ENCODE results near the gene SLC6A5.
"Not testable (repeated sequence)": the region's sequence is repeated elsewhere in the genome, so short reads cannot be mapped to it uniquely, and the experiment has no call there.

SLC6A5 gene

DNA sequence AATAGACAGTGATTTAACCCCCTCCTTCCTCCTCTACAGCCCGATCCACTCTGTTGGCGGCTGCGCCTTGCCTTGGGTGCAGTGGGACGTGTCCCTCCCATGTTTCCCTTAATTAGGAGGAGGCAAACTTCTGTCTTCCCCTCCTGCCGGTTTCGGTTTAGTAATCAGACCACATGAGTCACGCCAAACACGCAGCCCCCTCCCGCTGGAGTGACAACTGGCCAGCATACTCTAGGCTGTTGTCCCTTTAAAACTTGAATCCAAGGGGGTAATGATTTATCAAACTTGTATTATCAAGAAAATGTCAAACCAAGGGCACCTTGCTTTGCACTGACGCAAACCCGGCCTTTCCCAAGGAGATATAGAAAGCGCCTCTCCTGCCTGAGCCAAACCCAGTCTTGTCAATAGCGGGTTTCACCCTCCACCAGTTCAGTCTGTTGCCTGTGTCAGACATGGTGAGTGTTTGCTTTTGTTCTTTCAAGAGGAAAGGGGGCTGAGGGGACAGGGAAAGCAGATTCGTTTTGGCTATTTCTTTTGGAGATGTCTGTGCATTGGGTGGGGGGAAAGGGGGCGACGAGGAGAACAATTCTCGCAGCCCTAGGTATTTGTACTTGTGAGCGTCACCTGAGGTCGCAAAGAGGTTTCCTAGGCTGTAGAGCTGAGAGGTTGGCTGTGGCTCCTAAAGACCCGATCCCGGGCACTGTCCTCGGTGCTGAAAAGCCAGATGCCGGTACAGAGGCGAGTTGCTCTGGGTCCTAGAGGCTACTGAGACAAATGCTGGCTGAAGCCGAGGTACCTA is at the start of gene SLC6A5:
Gene SLC6A5 (plus strand): TSS at position 388 of the 799 bp plus-strand sequence. CDS start 65 bp downstream, at position 453.
- DNase-seq (ENCODE audit: low read depth) = no peak

DNA sequence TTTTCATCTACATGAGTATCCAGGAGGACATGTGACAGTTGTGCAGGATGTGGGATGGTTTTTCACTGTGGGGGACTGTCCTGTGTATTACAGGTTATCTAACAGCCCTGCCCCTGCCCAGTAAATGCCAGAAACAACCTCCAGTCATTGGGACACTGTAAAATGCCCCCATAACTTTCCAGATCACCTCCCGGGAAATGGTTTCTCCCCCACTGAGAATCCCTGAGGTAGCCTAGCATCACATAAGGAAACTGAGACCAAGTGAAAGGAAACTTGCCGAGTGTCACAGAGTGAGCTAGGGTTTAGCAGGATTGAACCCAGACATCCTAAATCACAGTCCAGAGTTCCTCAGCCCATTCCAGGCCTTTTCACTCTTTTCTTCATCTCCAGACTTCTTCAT is 48.3 kb upstream of the SLC6A5 start:
- no peak for DNase-seq (ENCODE audit: low read depth)

DNA sequence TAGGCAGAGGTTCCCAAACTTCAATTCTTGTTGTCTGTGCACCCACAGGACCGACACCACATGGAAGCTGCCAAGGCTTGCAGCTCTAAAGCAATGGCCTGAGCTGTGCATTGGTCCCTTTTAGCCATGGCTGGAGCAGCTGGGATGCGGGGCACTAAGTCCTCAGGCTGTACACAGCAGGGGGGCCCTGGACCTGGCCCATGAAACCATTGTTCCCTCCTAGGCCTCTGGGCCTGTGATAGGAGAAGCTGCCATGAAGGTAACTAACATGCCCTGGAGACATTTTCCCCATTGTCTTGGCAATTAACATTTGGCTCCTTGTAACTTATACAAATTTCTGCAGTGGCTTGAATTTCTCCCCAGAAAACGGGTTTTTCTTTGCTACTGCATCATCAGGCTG is 43.6 kb upstream of the SLC6A5 start:
- no peak for DNase-seq (ENCODE audit: low read depth)

DNA sequence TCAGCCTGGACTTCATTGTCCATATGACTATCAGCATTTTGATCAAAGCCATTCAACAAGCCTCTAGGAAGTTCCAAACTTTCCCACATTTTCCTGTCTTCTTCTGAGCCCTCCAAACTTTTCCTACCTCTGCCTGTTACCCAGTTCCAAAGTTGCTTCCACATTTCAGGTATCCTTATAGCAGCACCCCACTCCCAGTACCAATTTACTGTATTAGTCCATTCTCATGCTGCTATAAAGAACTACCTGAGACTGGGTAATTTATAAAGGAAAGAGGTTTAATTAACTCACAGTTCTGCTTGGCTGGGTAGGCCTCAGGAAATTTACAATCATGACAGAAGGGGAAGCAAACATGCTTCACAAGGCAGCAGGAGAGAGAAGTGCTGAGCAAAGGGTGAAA is 43.0 kb upstream of the SLC6A5 start:
- not testable (repeated sequence) for DNase-seq (ENCODE audit: low read depth)

DNA sequence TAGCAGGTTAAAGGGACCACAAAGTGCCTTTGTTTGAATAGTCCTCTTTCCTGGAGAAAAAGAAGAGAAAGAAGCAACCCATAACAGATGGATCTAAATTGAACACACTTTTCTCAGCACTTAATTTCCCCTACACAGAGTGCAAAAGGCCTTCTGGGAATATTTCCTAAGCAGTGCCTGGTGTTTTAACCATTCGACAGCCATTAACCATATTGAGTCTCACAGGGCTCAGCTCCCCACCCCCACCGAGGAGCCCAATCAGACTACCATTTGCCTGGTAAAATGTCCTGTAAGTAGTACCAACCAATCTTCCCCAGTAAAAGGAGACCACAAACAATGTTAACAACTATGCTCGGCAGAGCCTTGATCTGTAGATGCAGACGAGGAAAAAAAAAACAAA is 40.7 kb upstream of the SLC6A5 start:
- no peak for DNase-seq (ENCODE audit: low read depth)

DNA sequence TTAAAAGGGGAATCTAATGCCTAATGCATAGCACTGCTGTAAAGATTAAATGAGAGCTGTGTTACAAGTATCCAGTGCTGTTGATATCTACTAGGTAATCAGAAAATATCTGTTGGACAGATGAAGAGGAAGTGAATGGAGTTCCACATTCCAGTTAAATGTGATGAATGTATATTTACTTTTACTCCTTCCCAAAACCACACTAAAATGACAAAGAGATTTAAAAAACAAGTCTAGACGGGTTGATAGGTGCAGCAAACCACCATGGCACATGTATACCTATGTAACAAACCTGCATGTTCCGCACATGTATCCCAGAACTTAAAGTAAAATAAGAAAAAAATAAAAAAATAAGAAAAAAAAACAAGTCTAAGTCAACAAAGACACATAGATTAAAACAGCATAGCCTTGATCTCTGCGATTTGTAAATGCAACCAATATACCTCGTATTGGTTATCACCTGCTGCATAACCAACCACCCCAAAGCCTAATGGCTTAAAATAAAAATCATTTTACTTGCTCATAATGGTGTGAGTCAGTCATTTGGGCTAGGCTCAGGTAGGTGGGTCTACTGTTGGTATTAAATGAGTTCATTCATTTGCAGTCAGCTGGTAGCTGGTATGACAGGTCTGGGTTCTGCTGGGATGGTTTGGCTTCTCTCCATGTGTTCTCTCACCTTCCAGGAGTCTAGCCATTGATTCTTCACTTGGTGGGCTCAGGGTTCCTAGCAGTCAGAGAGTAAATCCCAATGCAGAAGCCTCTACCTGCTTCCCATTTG is 39.7 kb upstream of the SLC6A5 start:
- no peak for DNase-seq (ENCODE audit: low read depth)

DNA sequence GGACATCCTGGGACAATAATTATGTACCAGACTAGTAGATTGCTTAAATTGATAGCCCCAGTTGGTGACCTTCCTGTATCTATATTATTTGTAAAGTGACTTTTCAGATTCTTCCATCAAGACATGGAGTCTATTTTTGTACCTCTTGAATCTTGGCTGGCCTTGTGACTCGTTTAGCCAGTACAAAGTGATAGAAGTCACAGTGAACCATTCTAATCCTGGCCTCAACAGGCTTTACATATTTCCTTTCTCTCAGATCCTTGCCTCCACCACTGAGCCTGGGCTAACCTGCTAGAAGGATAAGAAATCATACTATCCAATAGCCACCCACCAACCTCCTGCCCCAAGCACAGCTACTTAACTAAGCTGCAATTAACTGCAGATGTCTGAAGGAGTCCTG is 37.5 kb upstream of the SLC6A5 start:
- DNase-seq (ENCODE audit: low read depth) = no peak

DNA sequence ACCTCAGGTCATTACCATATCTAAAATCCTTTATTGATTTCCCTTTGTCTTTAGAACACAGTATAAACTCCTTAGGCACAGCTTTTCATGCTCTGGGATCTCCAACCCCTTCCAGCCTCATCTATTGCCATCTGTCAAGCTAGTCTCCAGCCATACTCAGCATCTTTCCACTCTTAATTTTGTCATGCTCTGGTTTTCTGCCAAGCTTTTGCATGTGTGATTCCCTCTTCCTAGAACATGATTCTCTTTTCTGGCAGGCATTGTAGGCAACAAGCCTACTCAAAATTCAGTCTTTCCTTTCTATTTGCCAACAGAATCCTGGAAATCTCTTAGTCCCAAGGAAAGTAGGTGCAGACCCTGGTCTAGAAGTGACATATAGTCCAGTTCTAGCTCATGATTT is 35.5 kb upstream of the SLC6A5 start:
- no peak for DNase-seq (ENCODE audit: low read depth)

DNA sequence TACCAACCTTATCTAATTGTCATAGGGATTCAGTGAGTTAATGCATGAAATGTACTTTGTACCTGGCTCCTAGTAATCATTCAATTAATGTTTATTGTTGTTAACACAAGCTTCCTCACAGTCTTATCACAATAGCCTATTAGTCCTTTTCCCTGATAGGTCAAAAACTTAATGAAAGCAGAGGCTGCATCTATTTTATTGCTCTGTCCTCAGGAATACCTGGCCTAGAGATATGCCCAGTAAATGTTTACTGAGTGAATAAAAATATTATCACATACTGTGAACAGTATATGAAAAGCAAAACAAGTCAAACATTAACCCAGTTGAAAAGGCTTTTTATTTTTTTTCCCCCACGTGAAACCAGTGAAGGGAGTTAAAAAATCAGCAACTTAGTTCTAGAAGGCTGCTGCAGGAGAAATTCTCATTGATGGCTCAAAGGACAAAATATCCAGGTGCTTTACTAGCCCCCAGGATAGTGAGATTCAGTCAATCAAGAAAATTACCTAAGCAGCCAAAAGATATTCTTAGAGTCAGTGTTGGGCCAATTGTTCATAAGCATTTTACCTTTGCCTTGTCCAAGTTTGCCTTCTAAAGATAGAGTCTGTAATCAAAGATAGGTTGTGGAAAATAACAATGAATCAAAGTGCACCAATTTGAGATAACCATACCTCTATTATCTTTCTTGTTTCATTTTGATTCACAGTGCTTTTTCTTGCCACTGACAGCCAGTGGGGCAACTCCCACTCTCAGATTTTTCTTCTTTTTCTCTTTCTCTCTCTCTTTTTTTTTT is 34.4 kb upstream of the SLC6A5 start:
- DNase-seq (ENCODE audit: low read depth) = no peak

DNA sequence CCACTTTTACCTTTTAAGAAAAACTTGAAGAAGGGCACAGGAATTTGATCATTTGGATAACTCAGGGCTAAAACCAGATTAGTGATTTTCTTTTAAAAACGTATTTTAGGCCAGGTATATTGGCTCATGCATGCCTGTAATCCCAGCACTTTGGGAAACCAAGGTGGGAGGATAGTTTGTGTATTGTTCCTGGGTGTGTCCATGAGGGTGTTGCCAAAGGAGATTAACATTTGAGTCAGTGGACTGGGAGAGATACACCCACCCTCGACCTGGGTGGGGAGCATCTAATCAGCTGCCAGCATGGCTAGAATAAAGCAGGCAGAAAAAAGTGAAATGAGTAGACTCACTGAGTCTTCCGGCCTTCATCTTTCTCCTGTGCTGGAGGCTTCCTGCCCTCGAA is 33.3 kb upstream of the SLC6A5 start:
- DNase-seq (ENCODE audit: low read depth) = not testable (repeated sequence)

DNA sequence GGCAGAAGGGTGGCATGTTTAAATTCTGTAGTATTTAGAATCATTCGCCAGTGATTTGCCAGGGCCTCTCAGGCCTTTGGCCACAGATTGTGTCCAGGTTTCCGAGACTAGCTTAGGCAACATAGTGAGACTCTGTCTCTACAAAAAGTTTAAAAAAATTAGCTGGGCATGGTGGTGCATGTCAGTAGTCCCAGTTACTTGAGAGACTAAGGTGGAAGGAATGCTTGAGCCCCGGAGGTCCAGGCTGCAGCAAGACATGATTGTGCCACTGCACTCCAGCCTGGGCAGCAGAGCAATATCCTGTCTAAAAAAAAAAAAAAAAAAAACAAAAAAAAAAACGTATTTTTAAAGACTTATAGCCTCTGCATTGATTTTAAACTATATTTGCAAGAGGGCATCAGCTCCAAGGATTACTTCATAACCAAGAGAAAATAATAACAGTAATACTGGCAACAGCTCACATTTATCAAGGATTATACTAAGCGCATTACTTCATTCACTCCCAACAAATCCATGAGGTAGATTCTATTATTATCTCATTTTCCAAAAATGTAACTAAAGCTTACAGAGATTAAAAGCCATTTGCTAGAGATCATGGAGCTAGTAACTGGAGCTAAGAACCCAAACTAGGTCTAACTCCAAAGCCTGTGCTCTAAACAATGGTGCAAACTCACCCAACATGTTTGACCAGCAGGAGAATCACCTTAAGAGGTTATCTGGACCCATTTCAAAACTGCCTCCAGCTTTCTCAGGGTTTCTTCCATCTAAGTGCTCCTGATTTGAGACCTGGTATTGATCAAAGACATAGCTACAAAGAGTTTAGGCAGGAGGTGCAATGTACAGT is 32.6 kb upstream of the SLC6A5 start:
- no peak for DNase-seq (ENCODE audit: low read depth)

DNA sequence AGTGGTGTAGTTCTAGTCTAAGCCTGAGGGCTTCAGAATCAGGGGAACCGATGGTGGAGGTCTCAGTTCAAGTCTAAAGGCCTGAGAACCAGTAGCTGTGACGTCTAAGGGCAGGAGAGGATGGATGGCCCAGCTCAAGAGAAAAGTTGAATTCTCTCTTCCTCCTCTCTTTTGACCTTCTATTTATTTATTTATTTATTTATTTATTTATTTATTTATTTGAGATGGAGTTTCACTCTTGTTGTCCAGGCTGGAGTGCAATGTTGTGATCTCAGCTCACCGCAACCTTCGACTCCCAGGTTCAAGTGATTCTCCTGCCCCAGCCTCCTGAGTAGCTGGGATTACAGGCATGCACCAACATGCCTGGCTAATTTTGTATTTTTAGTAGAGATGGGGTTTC is 19.7 kb upstream of the SLC6A5 start:
- DNase-seq (ENCODE audit: low read depth) = not testable (repeated sequence)

DNA sequence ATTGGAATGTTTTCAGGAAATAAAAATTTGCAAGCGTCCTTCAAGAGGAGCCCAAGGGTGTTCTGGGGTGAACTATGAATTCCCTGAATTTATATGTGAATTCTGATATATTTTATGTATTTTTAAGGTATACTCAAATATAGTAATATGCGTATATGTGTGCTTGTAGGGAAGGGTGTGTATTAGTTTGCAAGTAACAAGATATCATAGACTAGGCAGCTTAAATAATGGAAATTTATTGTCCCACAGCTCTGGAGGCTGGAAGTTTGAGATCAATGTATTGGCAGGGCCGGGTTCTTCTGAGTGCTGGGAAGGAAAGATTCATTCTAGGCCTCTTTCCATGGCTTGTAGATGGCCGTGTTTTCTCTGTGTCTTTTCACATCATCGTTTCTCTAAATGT is 16.2 kb upstream of the SLC6A5 start:
- no peak for DNase-seq (ENCODE audit: low read depth)

DNA sequence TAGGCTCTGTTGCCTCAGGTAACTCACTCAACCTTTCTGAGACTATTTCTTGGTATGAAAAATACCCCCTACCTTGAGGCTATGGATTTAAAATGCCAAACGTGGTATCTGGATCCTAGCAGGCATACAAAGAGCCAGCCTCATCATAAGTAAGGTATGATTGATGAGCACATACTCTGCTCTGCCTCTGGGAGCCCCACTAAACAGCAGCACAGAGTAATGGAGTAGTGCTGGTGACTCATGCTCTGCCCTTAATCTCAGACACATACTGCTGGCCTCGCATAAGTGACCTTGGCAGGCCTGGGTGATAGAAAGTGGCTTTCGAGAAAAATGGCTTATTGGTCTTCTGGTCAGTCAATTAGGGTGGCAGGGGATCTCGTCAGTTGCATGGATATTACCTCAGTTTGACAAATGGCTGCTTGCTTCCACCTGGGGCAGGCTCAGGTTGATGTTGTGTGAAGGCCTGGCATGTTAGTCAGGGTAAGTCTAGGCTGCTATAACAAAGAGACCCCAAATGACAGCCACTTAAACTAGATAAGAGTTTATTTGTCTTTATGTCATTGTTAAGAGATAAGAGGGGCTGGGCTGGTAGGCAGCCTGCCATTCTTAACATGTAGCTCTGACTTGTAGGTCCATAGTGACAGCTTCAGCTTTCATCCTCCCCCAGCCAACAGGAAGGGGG is 15.2 kb upstream of the SLC6A5 start:
- DNase-seq (ENCODE audit: low read depth) = no peak

DNA sequence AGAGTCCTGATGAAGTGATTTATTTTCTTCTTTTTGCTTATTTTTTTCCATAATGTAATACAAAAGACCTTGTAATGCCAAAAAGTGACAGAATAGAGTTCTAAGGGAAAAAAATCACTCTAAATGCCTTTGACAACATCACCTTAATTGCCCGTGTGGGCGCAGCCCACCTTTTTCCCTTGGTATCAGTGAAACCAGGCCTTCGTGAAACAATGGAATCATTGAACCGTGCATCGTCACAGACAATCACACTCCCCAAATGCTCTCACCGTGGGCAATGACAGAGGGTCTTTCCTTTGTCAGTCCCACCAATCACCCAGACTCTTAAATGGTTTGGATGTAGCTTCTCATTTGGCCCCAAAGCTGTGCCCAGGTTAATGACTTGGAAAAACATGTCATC is 9.6 kb upstream of the SLC6A5 start:
- no peak for DNase-seq (ENCODE audit: low read depth)

DNA sequence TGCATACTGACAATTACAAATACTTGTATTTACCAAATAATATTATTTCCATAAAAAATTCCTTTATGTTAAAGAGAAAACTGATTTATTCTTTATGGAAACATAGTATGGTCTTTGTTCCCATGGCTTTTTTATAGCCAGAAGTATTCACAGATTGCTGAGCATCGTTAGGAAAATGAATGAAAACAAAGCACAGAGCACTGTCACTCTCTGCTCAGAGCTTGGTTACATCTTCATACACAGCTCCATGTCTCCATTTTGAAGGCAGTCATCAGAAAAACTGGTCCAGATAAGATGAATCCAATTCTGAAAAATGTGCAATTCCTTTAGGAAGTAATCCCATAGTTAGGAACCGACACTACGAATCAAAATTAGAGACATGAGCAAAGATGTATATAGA is 9.0 kb upstream of the SLC6A5 start:
- DNase-seq (ENCODE audit: low read depth) = no peak

DNA sequence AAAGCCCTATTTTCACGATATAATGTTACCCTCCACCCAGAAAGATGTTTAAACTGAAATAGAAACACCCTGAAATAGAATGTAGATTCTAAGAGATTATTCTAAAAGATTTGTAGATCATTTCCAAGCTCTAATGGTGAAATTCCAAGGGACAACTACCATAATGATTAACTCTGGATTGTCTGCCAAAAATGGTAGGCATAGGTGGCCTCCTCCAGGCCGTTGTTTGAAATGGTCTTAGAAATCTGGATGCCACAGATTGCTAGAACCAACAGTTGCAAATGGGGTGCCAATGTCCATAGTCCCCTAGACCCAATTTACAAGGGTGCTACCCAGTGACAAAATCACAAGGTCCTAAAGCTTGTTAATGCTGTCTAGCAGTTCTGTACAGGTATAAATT is 6.7 kb upstream of the SLC6A5 start:
- DNase-seq (ENCODE audit: low read depth) = no peak

DNA sequence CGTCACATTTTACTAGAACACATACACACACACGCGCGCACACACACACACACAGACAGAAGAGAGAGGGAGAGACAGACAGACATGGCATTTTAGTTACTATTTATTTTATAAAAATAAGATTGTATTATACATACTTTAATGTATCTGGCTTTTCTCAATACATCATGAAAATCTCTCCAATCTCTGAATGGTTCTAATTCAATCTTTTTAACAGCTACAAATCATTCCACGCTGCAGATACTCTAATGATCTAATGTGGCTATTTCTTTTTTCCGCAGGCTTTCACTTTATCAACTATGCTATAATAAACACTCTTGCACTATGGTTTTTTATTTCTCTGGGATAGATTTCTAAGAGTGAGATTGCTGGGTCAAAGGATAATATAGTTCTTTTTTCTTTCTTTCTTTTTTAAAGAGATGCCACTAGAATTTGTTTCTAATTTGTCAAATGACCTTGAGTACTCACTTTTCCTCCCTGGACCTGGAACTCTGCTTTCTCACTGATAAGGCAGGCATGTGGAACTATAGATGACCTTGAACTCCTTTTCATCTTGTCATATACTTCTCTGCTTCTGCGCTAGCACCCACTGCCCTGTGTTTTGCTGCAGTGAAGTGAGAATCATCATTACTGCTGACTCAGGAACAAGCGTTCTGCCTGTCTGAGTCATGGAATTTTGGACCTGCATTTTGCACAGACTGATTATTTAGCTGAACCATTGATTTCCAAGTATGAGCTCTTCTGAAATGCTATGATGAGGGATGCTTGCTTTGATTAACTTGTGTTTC is 4.9 kb upstream of the SLC6A5 start:
- no peak for DNase-seq (ENCODE audit: low read depth)

DNA sequence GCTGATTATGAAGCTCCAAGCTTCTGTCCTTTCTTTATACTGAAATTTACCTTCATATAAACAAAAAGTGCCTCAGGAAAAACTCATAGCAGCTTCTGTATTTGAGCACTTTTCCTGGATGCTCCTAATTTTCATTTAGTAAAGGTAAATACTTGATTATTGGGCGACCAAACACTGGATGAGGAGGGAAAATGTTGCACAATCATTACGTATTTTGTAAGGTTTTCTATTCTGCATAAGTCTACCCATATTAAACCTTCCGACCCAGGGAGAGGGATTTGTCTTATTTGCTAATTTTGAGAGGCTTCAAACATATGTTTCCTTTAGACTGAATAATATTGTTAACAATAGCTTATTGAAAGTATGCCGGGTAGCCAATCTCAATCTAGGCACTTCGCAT is 4.3 kb upstream of the SLC6A5 start:
- DNase-seq (ENCODE audit: low read depth) = no peak
